Stimulated activated CD8-positive, alpha-beta memory T cell treated with anti-CD3 and anti-CD28 coated beads, Interleukin-7, amount 100 ng/mL, for 4 hours (primary cell): ENCODE measurements around the gene DGLUCY.
"Not testable (repeated sequence)": the region's sequence is repeated elsewhere in the genome, so short reads cannot be mapped to it uniquely, and the experiment has no call there.

Experiments
- DNase-seq, 2 donors: peaks; one replicate each; pipeline ENCODE4 v3.0.0-alpha.2; 2020; ENCODE audit warnings: low read depth in 2 of 2

Gene DGLUCY

DNA sequence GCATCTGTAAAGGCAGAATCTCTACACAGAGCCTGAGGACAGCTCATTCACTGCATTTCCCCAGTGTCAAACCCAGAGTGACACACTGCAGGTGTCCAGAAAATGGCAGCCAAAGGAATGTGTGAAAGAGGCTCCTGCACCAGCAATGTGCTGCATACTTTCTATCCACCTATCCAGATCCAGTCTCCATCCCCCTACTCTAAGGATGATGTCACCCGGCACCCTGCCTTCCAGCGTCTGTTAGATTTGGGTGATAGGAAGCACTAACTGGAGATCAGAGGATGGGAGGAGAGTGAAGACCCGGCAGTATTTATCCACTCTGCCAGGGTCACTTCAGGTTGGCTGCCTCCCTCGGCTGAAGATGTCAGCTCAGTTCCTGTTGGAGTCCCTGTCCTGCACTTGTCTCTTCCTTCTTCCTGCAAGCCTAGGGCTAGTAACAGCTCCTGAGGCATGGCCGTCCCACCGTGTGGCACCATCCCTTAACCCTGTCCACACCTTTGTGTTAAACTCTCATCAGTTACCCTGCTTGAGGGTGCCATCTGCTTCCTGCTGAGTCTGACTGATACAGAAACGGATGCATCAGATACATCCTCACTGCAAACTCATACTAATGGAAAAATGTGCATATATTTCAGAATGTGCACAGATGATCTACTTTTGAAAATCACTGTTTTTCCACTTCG is 143.6 kb downstream of the DGLUCY start:
- DNase-seq = no peak

DNA sequence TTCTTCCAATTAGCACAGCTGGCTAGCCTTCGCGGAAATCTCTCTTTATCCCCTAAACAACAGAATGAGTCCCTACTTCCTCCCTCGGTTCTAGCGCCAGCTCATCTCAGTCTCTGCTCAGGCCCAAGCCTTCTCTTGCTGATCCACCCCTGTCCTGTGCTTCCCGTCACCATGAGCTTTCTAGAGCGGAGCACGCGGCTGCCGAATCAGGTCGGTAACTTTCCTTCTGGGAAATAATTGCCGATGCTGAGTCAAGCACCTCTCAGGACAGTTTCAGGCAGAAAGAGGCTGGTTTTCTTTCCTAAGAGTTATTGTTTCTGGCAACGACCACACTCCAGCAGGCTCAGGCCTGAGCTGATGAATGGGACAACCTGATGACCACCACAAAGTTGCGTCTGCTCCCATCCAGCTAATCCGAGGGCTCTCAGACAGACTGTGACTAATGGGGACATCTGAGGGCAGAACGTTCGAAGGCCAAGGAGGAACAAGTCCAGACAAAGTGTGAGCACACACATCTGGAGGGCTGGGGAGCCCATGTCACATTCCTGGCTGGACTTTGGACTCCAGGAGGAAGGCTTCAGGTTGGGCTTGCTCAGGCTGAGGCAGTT is 144.2 kb downstream of the DGLUCY start:
- DNase-seq = no peak

DNA sequence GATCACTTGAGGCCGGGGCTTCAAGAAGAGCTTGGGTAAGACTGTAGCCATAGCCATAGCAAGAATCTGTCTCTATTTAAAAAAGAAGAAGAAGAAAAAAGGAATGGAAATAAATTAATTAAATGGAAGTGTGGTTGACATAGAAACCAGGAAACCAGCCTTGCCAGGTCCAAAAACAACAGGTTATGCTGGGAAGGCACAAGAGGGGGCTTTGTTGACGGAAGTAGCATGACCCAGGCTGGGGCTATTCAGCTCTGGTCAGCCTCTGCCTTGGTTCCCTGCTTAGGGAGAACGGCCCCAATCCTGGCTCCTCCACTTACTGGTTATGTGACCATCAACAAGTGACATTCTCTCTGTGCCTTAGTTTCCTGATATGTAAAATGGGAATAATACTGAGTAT is 145.0 kb downstream of the DGLUCY start:
- DNase-seq = no peak

DNA sequence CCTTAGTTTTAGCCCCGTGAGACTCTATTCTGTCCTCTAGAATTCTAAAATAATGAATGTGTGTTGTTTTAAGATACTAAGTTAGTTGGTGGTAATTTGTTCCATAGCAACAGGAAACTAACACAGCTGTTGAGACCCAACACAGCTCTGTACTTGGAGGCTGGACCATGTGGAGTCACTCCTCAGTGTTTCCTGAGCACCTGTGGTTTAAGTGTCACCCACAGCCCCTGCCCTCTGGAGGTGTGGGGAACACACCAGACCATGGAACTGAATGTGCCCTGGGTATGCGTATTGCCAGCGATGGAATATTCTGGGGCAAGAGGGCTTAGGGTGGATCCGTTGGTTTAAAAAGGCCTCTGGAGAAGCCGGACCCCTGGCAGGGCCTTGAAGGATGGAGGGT is 147.2 kb downstream of the DGLUCY start:
- DNase-seq = peak in 1 of 2 donors; percentile 42

DNA sequence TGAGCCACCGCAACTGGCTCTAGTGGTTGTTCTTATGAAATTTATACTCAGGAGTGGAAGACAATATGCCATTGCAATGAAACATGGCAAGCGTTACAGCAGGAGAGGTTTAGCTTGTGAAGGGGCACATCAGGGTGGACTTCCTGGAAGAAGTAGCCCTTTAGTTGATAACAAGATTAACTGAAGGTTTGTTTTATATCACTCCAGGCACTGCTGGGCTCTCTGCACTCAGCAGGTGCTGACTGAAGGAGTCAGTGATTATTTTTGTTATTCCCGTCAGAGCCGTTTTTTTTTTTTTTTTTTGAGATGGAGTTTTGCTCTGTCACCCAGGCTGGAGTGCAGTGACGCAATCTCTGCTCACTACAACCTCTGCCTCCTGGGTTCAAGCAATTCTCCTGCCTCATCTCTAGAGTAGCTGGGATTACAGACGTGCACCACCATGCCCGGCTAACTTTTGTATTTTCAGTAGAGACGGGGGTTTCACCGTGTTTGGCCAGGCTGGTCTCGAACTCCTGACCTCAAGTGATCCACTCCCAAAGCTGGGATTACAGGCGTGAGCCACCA is 148.2 kb downstream of the DGLUCY start:
- DNase-seq = no peak

DNA sequence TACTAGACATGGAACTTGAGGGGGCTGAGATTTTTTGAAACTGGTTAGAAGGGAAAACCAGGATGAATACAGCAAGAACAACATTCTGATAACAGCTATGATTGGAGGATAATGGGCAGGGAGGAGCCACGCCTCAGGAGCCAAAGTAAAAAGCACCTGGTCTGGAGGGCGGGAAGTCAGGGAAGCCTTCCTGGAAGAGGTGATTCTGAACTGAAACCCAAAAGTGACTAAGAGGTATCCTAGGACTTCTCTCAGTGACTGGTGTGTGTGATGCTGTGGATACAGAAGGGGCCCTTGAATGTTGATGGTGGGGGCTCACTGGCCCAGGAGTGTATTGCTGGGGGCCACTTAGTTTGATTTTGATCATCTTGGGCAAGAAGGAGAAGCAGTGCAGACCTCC is 149.5 kb downstream of the DGLUCY start:
- no peak for DNase-seq

DNA sequence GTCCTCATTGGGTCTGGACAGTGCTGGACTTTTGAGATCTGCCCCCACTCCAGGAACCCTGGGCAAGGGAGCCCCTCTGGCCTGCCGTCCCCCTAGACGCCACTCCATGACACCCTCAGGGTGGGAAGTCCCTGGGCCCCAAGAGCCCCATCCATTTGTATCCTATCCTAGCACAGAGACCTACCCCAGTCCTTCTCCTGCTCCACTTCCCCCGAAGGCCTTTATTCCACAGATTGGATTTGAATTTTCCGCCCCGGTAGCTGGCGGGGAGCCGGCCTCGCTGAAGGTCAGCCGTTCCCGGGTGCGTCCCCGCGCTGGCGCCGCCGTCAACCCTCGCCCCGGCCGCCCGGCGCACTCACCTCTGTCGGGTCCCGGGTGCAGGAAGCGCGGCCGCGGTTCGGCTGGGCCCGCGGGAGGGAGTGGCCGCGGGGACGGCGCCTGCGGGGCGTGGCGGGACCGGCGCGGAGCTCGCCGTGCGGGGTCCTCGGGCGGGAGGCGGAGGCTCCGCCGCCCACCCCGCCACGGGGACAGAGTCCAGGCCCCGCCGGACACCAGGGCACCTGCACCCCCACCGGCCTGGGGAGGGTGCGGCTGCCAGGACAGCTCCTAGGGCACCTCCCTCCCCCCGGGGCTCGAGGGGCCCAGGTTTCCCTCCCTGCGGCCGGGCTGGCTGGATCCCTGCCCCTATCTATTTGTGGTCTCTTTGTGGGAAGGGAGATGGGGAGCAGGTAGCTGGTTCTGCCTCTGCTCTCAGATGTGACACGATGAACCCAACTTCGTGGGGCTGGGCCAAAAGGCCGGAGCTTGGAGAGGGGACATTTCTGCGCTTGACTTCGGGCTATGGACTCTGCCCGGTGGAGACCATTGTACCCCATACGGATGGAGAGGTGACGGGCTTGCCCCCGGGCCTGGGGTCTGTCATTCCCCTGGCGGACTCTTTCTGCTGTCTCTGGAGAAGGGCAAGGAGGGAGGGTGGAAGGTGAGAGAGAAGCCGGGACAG is 150.6 kb downstream of the DGLUCY start:
- DNase-seq = no peak

DNA sequence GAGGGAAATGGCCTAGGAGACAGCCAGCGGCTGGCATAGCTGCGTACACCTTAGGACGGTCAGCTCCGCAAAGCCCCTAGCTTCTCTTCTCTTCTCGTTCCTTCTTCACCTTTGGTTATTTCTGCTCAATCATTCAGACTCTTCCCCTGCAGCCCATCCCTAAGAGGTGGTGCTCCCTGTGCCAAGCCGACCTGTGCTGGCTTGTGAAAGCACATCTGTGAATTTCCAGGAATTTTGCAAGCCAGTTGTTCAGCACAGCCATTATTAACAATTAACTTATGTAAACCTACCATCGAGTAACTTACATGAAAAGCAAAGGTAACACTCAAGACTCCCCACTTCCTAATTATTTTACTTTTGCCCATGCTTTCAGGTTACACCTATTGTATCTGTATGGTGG is 151.5 kb downstream of the DGLUCY start:
- no peak for DNase-seq

DNA sequence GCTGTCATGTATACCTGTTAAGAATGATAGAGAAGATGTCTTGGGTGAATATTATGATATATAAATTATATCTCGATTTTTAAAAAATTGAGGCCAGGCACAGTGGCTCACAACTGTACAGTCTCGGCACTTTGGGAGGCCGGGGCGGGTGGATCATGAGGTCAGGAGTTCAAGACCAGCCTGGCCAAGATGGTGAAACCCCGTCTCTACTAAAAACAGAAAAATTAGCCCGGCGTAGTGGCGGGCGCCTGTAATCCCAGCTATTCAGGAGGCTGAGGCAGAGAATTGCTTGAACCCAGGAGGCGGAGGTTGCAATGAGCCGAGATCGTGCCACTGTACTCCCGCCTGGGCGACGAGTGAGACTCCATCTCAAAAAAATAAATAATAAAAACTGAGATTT is 152.4 kb downstream of the DGLUCY start:
- not testable (repeated sequence) for DNase-seq

DNA sequence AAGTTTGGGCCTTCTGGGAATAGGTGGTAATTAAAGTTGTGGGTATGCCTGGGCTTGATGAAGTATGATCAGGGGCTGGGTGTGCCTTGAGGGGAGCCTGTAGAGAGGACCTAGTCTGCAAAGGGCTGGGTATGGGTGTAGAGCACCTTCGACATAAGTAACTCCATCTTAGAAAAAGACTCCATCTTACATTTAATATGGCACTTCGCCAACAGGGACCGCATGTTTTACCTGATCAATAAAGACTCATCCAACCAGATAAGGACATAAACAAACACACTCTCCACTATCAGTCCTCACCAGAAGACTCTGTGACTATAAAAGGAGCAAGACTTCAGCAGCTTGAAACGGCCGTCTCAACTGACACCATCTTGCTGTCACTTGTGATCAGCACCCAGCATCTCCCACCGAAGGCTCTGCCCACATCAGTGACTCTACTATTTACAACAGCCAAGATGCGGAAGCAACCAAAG is 154.1 kb downstream of the DGLUCY start:
- DNase-seq = no peak

DNA sequence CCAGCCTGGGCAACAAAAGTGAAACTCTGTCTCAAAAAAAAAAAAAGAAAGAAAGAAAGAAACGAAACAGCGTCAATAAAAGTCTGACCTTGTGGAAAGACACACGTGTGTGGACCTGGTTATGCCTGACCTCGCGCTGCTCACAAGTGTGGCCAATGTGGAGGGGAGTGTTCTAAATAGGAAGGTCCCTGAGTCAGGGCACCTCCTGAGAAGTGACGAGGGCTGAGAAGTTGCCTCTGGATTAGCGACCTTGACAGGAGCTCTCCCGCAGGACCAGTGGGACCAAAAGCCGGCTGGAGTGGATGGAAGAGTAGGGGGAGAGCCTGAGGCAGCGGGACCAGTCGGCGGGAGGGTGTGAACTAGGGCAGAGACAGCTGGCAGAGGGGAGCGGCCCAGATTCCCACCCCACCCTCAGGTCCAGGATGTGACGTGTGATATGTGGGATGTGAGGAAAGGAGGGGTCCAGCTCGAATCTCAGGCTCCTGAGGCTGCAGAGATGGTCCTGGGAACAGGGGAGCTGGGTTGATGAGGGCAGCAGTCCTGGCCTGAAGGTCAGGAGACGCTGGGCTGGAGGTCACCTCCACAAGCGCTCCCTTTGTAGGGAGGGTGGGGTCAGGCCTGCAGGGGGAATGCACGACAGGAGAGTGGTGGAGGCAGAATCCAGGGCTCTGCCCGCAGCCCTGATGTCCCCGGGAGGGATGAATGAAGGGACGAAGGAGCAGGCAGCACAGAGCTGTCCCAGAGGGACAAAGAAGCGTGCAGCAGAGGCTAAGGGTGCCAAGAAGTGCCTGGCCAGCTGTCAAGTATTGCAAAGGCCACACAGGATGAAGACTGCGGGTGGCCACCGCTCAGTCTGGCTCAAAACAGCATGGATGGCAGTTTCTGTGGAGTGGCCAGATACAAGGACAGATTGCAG is 155.5 kb downstream of the DGLUCY start:
- DNase-seq = no peak

DNA sequence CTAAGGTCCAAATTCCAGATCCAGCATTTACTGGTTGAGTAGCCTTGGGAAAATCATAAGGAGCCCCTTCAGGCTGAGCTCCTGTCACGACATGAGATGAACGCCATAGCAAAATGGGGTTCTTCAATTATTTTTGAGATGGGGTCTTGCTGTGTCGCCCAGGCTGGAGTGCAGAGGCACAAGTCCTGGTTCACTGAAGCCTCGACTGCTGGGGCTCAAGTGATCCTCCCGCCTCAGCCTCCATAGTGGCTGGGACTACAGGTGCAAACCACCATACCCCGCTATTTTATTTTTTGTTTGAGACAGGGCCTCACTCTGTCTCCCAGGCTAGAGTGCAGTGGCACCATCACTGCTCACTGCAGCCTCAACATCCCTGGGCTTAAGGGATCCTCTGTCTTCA is 156.3 kb downstream of the DGLUCY start:
- DNase-seq = no peak

DNA sequence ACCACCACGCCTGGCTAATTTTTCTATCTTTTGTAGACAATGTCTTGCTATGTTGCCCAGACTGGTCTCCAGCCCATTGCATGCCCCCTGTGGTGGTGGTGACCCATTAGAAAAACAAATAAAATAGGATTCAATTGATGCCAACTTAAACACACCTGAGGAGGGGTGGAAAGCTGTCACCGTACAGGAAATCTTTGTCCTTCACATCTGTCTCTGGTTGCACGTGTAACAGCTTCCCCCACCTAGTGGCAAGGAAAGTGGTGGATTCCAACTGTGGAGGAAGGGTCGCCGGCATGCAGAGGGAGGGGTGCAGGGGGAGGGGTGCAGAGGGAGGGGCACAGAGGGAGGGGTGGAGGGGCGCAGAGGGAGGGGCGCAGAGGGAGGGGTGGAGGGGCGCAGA is 156.7 kb downstream of the DGLUCY start:
- DNase-seq = no peak

DNA sequence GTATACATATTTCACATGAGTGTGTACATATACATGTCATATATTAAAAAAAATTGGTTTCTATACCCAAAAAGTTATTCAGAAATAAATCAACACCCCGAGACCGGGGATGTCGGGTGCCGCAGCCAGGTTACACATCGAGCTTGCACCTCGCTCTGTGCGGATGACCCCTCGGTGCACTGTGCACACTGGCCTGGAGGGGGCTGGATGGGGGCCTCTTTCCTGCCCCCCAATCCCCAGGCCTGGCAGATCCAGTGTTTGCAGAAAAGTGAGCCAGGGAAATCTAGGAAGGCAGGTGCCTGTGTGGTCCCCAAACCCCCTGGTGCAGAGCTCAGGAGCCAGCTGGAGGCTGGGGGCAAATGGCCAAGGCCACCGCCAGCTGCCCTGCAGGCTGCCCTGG is 157.8 kb downstream of the DGLUCY start:
- no peak for DNase-seq

DNA sequence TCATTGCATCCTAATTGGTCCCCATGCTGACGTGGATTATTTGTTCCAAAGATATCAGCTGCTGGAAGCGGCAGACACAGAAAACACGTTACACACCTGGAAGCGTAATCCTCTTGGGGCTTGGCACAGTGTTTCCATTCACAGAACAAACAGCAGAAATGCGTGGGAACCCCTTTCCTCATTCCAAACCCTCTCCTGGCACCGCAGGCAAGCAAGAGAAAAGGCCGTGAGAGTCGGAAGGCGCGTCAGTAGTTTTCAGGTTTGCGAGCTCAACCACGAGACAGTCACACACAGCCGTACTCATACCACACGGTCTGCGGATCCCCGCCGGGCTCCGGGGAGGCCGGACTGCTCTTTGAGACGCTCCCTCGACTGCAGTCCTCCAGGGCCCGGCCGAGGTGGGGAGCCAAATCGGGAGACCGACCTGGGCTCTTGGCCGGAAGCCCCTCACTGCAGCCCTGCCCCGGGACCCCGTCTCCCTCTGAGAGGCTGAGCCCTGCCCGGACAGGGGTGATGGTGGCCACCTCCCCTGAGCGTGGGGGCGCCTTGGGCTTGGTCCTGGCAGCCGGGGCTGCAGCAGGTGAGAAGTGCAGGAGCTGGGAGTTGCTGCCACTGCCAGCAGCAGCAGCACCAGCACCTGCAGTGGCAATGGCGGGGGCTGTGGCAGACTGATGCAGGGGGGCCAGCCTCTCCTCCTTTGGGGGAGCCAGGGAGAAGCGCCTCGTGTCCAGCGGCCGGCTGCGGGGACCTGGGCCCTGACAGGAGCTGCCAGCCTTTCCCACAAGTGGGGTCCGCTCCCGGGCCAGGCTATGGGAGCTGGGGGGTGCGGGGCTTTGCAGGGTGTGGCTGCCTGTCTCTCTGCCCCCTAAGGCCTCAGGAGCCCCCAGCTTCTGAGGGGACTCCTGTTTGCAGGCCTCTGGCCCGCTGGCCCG is 158.7 kb downstream of the DGLUCY start:
- DNase-seq = no peak

DNA sequence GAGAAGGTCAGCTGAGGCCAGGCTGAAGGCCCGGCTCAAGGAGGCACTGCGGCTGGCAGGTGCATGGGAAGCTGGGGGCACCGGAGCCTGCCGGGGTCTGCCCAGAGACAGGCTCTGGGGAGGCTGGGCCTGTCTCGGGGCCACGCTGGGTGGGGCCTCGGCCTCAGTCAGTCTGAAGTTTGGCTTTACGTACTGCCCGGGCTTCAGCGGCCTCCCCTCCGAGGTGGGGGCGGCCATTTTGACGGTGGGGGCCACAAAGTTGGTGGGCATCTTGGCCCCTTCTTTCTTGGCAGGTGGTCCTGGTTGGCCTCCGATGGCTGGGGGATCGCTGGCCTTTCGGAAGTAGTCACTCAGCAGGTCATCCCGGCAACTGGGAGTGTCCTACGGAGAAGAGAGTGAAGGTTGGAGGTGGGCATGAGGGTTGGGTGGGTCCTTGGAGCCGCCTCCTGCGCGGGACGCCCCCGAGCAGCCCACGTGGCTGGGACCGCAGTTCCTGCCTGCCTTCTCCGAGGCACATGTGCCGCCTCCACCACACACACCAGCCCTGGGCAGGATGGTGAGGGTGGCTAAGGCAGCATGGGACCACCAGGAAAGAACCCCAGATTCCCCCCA is 159.5 kb downstream of the DGLUCY start:
- DNase-seq = no peak

DNA sequence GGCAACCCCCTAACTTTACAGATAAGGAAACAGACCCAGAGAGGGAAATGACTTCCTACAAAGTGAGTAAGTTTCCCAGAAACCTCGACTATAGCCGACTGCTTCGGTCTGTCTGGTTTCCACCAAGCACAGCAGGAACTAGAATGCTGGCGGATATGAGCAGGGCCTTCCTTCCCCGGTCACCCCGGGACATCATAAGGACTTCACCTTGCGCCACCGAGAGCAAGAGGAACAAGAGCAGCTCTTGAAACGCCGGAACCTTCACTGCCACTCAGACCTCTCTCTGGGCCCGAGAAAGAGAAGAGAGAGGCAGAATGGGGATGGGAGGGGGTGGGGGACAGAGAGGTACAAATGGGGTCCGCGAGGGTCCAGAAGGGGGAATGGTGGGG is 160.0 kb downstream of the DGLUCY start:
- DNase-seq = no peak

DNA sequence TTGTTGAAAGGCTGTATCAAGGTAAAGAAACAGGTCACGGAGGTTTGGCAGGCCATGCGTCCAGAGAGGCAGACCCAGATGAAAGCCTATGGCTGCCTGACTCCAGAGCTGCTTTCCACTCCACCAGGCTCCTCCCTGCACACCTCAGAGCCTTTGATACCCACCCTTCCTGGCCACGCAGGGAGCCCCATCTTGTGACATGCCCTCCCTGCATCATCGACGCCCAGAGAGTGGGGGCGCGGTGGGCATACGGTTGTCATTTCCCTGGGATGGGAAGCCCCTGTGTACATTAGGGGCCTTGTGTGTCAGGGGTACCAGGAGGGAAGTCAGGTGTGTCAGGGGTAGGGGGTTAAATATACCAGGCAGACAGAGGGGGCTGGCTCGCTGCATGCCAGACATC is 160.9 kb downstream of the DGLUCY start:
- DNase-seq = no peak
